HCT116 (cell line): ENCODE measurements around the gene OSCP1. TPM values are rescaled to one million over a fixed set of nuclear protein-coding genes. Genes with fewer than 3 reads are reported as not detected.

ENCODE experiments used
- ATAC-seq: fragments of 200-7000 bp; cut with Tn5 transposase; 2 replicates; pipeline ENCODE4 v1.9.1; 2020; ENCODE audit warnings: mild to moderate bottlenecking, moderate library complexity
- BruUV-seq: library from RNA; stranded (reverse); fragments of 400-500 nt; replicated peaks from 2 replicates; lab custom pipeline; 2021; lab: Mats Ljungman, UMichigan
- CTCF ChIA-PET: fragments of 300-600 bp; sonication (Branson Sonifier 250); formaldehyde crosslinking; loops from one replicate; lab custom pipeline; 2021; ENCODE audit warnings: antibody characterized with exemption; lab: Charles Lee
- POLR2A ChIA-PET: fragments of 300-600, 350-600 bp; sonication (Branson Sonifier 250); formaldehyde crosslinking; loops from one replicate; lab custom pipeline; 2021; ENCODE audit warnings: antibody characterized with exemption; lab: Charles Lee
- RAD21 ChIA-PET, 2 experiments: fragments of 300-600 bp; sonication (Branson Sonifier 250); formaldehyde crosslinking; loops; one replicate each; lab custom pipeline; 2023; ENCODE audit warnings: low total read pairs in 2 of 2; ENCODE audit not compliant: uncharacterized antibody in 2 of 2, unreplicated experiment in 2 of 2, low non-redundant PET in 1 of 2; lab: Charles Lee
- DNase-seq: peaks from one replicate; pipeline ENCODE4 v3.0.0-alpha.2; 2010; ENCODE audit warnings: low read depth, low spot score
- H2AFZ ChIP-seq: fragments of 200-600 bp; shearing (Covaris generic), sonication (generic); 2 replicates; pipeline ENCODE4 v1.6.1; 2017; ENCODE audit warnings: low read depth, mixed run types, mixed read lengths, antibody characterized with exemption, low read length; ENCODE audit not compliant: poor library complexity, severe bottlenecking
- H3K27ac ChIP-seq: 2 replicates; pipeline ENCODE4 v1.5.1; 2012; ENCODE audit warnings: low read depth, low read length
- H3K27me3 ChIP-seq: fragments of 200-600 bp; sonication (generic); 2 replicates; pipeline ENCODE4 v1.6.1; 2016; ENCODE audit warnings: mixed run types, low read length, mixed read lengths; ENCODE audit not compliant: insufficient read depth
- H3K36me3 ChIP-seq, 2 experiments: fragments of 200-500 bp in 1 of 2; fragments of 200-600 bp in 1 of 2; sonication (Bioruptor generic) in 1 of 2; sonication (generic) in 1 of 2; 2 replicates each; pipeline versions ENCODE4 v1.5.1 to v1.6.1; 2014 to 2016; ENCODE audit warnings: low read length in 2 of 2, inconsistent platforms in 1 of 2, mixed read lengths in 1 of 2, mixed run types in 1 of 2; ENCODE audit not compliant: insufficient read depth in 2 of 2, control insufficient read depth in 1 of 2
- H3K4me1 ChIP-seq, 2 experiments: fragments of 200-600 bp in 1 of 2; sonication (generic) in 1 of 2; 2 replicates each; pipeline versions ENCODE4 v1.5.1 to v1.6.1; 2012 to 2017; ENCODE audit warnings: low read length in 2 of 2, inconsistent platforms in 1 of 2, mild to moderate bottlenecking in 1 of 2, mixed read lengths in 1 of 2, mixed run types in 1 of 2, moderate library complexity in 1 of 2; ENCODE audit not compliant: insufficient read depth in 2 of 2, control insufficient read depth in 1 of 2
- H3K4me2 ChIP-seq: fragments of 200-600 bp; sonication (generic); 2 replicates; pipeline ENCODE4 v1.6.1; 2017; ENCODE audit warnings: mixed run types, low read length, mixed read lengths
- H3K4me3 ChIP-seq, 2 experiments: fragments of 200-600 bp in 1 of 2; sonication (generic) in 1 of 2; replicated peaks in 1 of 2; 2 replicates each; pipeline ENCODE4 v1.5.1; 2011 to 2016; ENCODE audit warnings: low read length in 2 of 2, control low read depth in 1 of 2, low read depth in 1 of 2, mild to moderate bottlenecking in 1 of 2, mixed read lengths in 1 of 2, mixed run types in 1 of 2
- H3K79me2 ChIP-seq: fragments of 200-600 bp; sonication (generic); 2 replicates; pipeline ENCODE4 v1.6.1; 2017; ENCODE audit warnings: mild to moderate bottlenecking, mixed run types, low read length, moderate library complexity, mixed read lengths; ENCODE audit not compliant: insufficient read depth
- H3K9ac ChIP-seq: fragments of 200-600 bp; sonication (generic); 2 replicates; pipeline ENCODE4 v1.6.1; 2016; ENCODE audit warnings: low read length, mixed read lengths
- H3K9me2 ChIP-seq: fragments of 200-600 bp; sonication (generic), shearing (Covaris generic); 2 replicates; pipeline ENCODE4 v1.6.1; 2017; ENCODE audit warnings: mixed run types, mild to moderate bottlenecking, moderate library complexity; ENCODE audit not compliant: insufficient read depth
- H3K9me3 ChIP-seq, 2 experiments: fragments of 200-500 bp in 1 of 2; fragments of 200-600 bp in 1 of 2; sonication (Bioruptor generic) in 1 of 2; sonication (generic) in 1 of 2; 2 replicates each; pipeline ENCODE4 v1.6.1; 2014 to 2017; ENCODE audit warnings: low read length in 2 of 2, mixed read lengths in 2 of 2, inconsistent platforms in 1 of 2, low read depth in 1 of 2, mild to moderate bottlenecking in 1 of 2, mixed run types in 1 of 2, moderate library complexity in 1 of 2; ENCODE audit not compliant: control insufficient read depth in 1 of 2, insufficient read depth in 1 of 2
- H4K20me1 ChIP-seq: fragments of 200-600 bp; sonication (generic), shearing (Covaris generic); 2 replicates; pipeline ENCODE4 v1.6.1; 2017; ENCODE audit warnings: mixed run types, mild to moderate bottlenecking, moderate library complexity; ENCODE audit not compliant: insufficient read depth
- ATF3 ChIP-seq: IDR thresholded peaks from 2 replicates; pipeline ENCODE4 v1.6.1; 2012
- CBX3 ChIP-seq: IDR thresholded peaks from 2 replicates; pipeline ENCODE4 v1.6.1; 2012; ENCODE audit warnings: low read depth
- CEBPB ChIP-seq: IDR thresholded peaks from 2 replicates; pipeline ENCODE4 v1.6.1; 2012; ENCODE audit warnings: low read depth
- CTCF ChIP-seq, 3 experiments: fragments of 200-600 bp in 1 of 3; sonication (generic) in 1 of 3; IDR thresholded peaks in 2 of 3; conservative IDR thresholded peaks in 1 of 3; 2 replicates each; pipeline ENCODE4 v1.5.1; 2012 to 2017; ENCODE audit warnings: low read depth in 2 of 3, low read length in 2 of 3, antibody characterized with exemption in 1 of 3, borderline replicate concordance in 1 of 3, control low read depth in 1 of 3, mild to moderate bottlenecking in 1 of 3, mixed read lengths in 1 of 3, mixed run types in 1 of 3, moderate library complexity in 1 of 3; ENCODE audit not compliant: insufficient read depth in 1 of 3
- EGR1 ChIP-seq: IDR thresholded peaks from 2 replicates; pipeline ENCODE4 v1.6.1; 2012; ENCODE audit warnings: low read depth
- ELF1 ChIP-seq: IDR thresholded peaks from 2 replicates; pipeline ENCODE4 v1.6.1; 2012; ENCODE audit warnings: low read depth, borderline replicate concordance
- EZH2phosphoT487 ChIP-seq: fragments of 200-600 bp; IDR thresholded peaks from 2 replicates; pipeline ENCODE4 v1.6.1; 2018; ENCODE audit warnings: antibody characterized with exemption, borderline replicate concordance
- FOSL1 ChIP-seq: IDR thresholded peaks from 2 replicates; pipeline ENCODE4 v1.6.1; 2012; ENCODE audit warnings: low read depth
- JUND ChIP-seq: IDR thresholded peaks from 2 replicates; pipeline ENCODE4 v1.6.1; 2012
- POLR2A ChIP-seq: IDR thresholded peaks from 2 replicates; pipeline ENCODE4 v1.7.0; 2011; ENCODE audit warnings: borderline replicate concordance; ENCODE audit not compliant: insufficient read depth, insufficient read length; ENCODE audit errors: extremely low read depth
- POLR2AphosphoS5 ChIP-seq: IDR thresholded peaks from 2 replicates; pipeline ENCODE4 v1.6.1; 2011; ENCODE audit warnings: mild to moderate bottlenecking, low read depth, low read length, moderate library complexity
- RAD21 ChIP-seq: IDR thresholded peaks from 2 replicates; pipeline ENCODE4 v1.6.1; 2012; ENCODE audit warnings: low read depth, mild to moderate bottlenecking
- SIN3A ChIP-seq: IDR thresholded peaks from 2 replicates; pipeline ENCODE4 v1.6.1; 2012; ENCODE audit warnings: low read depth
- SP1 ChIP-seq: IDR thresholded peaks from 2 replicates; pipeline ENCODE4 v1.6.1; 2012; ENCODE audit warnings: low read depth
- SRF ChIP-seq: IDR thresholded peaks from 2 replicates; pipeline ENCODE4 v1.6.1; 2012; ENCODE audit warnings: low read depth
- YY1 ChIP-seq: IDR thresholded peaks from 2 replicates; pipeline ENCODE4 v1.6.1; 2011; ENCODE audit warnings: low read length, low read depth, moderate library complexity, mild to moderate bottlenecking; ENCODE audit not compliant: insufficient replicate concordance; ENCODE audit errors: extremely low read depth
- ZFX ChIP-seq: fragments of 450-650 bp; IDR thresholded peaks from 2 replicates; pipeline ENCODE4 v1.6.1; 2017
- ZNF274 ChIP-seq: fragments of 200-500 bp; sonication (Bioruptor generic); IDR thresholded peaks from 2 replicates; pipeline ENCODE4 v1.6.1; 2014; ENCODE audit warnings: mild to moderate bottlenecking, low read depth, low read length, inconsistent platforms
- intact Hi-C: fragments of 100-400 bp; cut with micrococcal nuclease; formaldehyde crosslinking; loops from 2 replicates; pipeline ENCODE4 v1.10.0; 2022
- total RNA-seq: library from RNA; stranded (reverse); gene quantifications from one replicate; pipeline ENCODE4 v1.2.1, GENCODE V29; 2021; ENCODE audit not compliant: unreplicated experiment

The OSCP1 gene
- total RNA-seq, 1 experiment from 2014 or later = 4.1 TPM

DNA sequence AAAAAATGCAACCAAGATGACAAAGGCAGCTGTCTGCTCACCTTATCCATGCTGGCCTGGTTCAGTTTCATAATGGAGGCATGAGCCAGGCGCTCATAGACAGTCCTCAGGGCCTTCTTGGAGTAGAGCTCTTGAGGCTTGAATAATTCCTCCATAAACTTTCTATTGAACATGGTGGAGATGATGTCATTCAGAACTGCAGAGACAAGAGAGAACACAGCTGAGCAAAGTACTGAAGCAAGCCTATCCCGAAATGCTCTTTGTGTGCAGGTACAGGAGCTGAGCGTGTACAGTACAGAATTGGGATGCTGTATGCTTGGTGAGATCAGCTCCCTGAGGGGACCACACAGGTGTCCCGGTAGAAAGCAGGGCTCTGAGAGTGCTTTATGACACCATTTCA lies 11.5 kb downstream of the OSCP1 start:
- no peaks in the 10 kb centered on the region for H3K79me2 ChIP-seq
- CTCF ChIA-PET = no interaction called here
- ATAC-seq (no peak), DNase-seq (no peak)
- H3K36me3 ChIP-seq = no peaks in the 10 kb centered on the region
- RAD21 ChIA-PET = no interaction called here
- no peak overlapping the region for H3K4me2 ChIP-seq
- no peaks in the 10 kb centered on the region for H3K9me2 ChIP-seq
- H3K27ac ChIP-seq = no peak overlapping the region
- intact Hi-C loops = no loop called here
- POLR2A ChIA-PET = interaction anchor here (0.6 to 1.0 kb wide), 2 partner anchors 12 to 61 kb away, joined by 3 to 4 read pairs; partner anchors contain the start of gene OSCP1
- H3K4me3 ChIP-seq = no peak overlapping the region
- no TSS peak for BruUV-seq
- no peaks in the 10 kb centered on the region for H3K9me3 ChIP-seq
- H4K20me1 ChIP-seq = no peaks in the 10 kb centered on the region
- no peak for TF ChIP-seq EZH2phosphoT487
- TF ChIP-seq POLR2A = no peak
- TF ChIP-seq ZNF274 = no peak
- no peak for TF ChIP-seq ELF1
- no peak for TF ChIP-seq JUND
- TF ChIP-seq CEBPB = no peak
- TF ChIP-seq EGR1 = no peak
- no peak for TF ChIP-seq CBX3
- no peak for TF ChIP-seq ATF3
- TF ChIP-seq FOSL1 = no peak
- TF ChIP-seq YY1 = no peak
- no peak for TF ChIP-seq RAD21
- no peak for TF ChIP-seq CTCF (IDR thresholded peaks at IDR 0.05 in 2 of 3, conservative IDR thresholded peaks at IDR 0.05 in 1 of 3; ENCODE audit: borderline replicate concordance in 1 of 3, insufficient read depth in 1 of 3, low read depth in 2 of 3, low read length in 2 of 3)
- no peak for TF ChIP-seq POLR2AphosphoS5
- TF ChIP-seq SIN3A = no peak
- no peak for TF ChIP-seq SRF
- no peak for TF ChIP-seq ZFX
- TF ChIP-seq SP1 = no peak
- no peaks in the 10 kb centered on the region for H3K27me3 ChIP-seq
- no peak overlapping the region for H3K9ac ChIP-seq
- peaks cover 16 to 28% of the 10 kb centered on the region in 2 experiments for H3K4me1 ChIP-seq
- H2AFZ ChIP-seq = no peak overlapping the region
